Astrocyte (in vitro differentiated cells and primary cell): Measurements from ENCODE around the gene TBC1D14.

ENCODE experiments used
- CTCF ChIP-seq: IDR thresholded peaks from 2 replicates; pipeline ENCODE4 v1.5.1; 2011; ENCODE audit warnings: low read depth, mild to moderate bottlenecking, inconsistent platforms, low read length, moderate library complexity; ENCODE audit not compliant: insufficient read depth
- EZH2 ChIP-seq: IDR thresholded peaks from 2 replicates; pipeline ENCODE4 v1.6.1; 2012; ENCODE audit warnings: mild to moderate bottlenecking, low read length, inconsistent platforms; ENCODE audit not compliant: insufficient read depth

- TF ChIP-seq EZH2 (no peak), CTCF (no peak)
Observed at GRCh38 chr4:6881908-6882307, 27.7 kb upstream of the TBC1D14 start.
